Body of pancreas (tissue), 4 donors: ENCODE data around the gene MBD2.

Source experiments
- CTCF ChIP-seq, 7 experiments: fragments of 450-650 bp in 4 of 7; fragments of 200-600 bp in 3 of 7; sonication (generic) in 3 of 7; IDR thresholded peaks; one replicate each; pipeline ENCODE4 v1.5.1; 2016 to 2019; ENCODE audit warnings: antibody characterized with exemption in 7 of 7
- POLR2A ChIP-seq, 3 donors: fragments of 450-650 bp; IDR thresholded peaks; one replicate each; pipeline ENCODE4 v1.6.1; 2016; ENCODE audit warnings: antibody characterized with exemption in 3 of 3, mild to moderate bottlenecking in 2 of 3

GRCh38 chr18:54151376-54151775 lies 73.1 kb downstream of the MBD2 start:
- TF ChIP-seq CTCF (IDR thresholded peaks at IDR 0.05): no peak
- no peak for TF ChIP-seq POLR2A (IDR thresholded peaks at IDR 0.05)
